NT2/D1 (cell line): ENCODE data around the gene SHISAL1.

Source experiments
- SUZ12 ChIP-seq: IDR thresholded peaks from 2 replicates; pipeline ENCODE4 v1.6.1; 2011; ENCODE audit not compliant: insufficient read length, insufficient read depth; ENCODE audit errors: extremely low read depth
- YY1 ChIP-seq: IDR thresholded peaks from 2 replicates; pipeline ENCODE4 v1.6.1; 2011; ENCODE audit not compliant: insufficient read length, insufficient read depth
- ZNF274 ChIP-seq: IDR thresholded peaks from 2 replicates; pipeline ENCODE4 v1.6.1; 2011; ENCODE audit warnings: mild to moderate bottlenecking, low read depth, low read length

GRCh38 chr22:44328762-44329161 is 16.0 kb upstream of the SHISAL1 start:
- TF ChIP-seq YY1 (no peak), ZNF274 (no peak), SUZ12 (no peak)
